ENCODE results near the gene CA12. TPM values are rescaled to one million over a fixed set of nuclear protein-coding genes. Genes with fewer than 3 reads are reported as not detected.

CA12 gene
- polyA plus RNA-seq, 3 donors: not detected

GRCh38 chr15:63308947-63309346, 72.7 kb downstream of the CA12 start:
- Mint-ChIP-seq H3K27me3 (ENCODE audit: low read depth in 3 of 3) (peaks cover 0 to 3% (median 0%) of the 10 kb centered on the region in 3 donors), H3K27ac (no peak overlapping the region), H3K9me3 (no peaks in the 10 kb centered on the region), H3K36me3 (peaks cover 33 to 38% of the 10 kb centered on the region in 2 donors), H3K4me3 (no peak overlapping the region), H3K4me1 (no peaks in the 10 kb centered on the region)
- Histone ChIP-seq H3K79me2 (ENCODE audit: insufficient read depth, low read length) (no peaks in the 10 kb centered on the region), H3K9me3 (replicated peaks in 1 of 2; ENCODE audit: control insufficient read depth in 1 of 2, insufficient read depth in 1 of 2, low read length in 2 of 2) (no peaks in the 10 kb centered on the region), H2AFZ (ENCODE audit: insufficient read depth, low read depth, low read length, poor library complexity, severe bottlenecking) (no peak overlapping the region), H3K4me2 (replicated peaks; ENCODE audit: extremely low read depth, low read length, poor library complexity, severe bottlenecking) (no peak overlapping the region), H3K4me1 (ENCODE audit: control insufficient read depth in 1 of 2, insufficient read depth in 2 of 2, low read length in 2 of 2) (no peaks in the 10 kb centered on the region), H3K27me3 (ENCODE audit: control insufficient read depth in 2 of 2, insufficient read depth in 2 of 2, low read length in 2 of 2) (no peaks in the 10 kb centered on the region), H3K27ac (ENCODE audit: low read depth in 1 of 2, low read length in 2 of 2) (no peak overlapping the region), H4K20me1 (ENCODE audit: insufficient read depth, low read length) (no peaks in the 10 kb centered on the region), H3K36me3 (replicated peaks in 1 of 2; ENCODE audit: control insufficient read depth in 1 of 2, insufficient read depth in 2 of 2, low read length in 2 of 2) (peaks cover 25 to 37% of the 10 kb centered on the region in 2 donors), H3K9ac (ENCODE audit: insufficient read depth, low read length, poor library complexity, severe bottlenecking) (no peak overlapping the region), H3K4me3 (replicated peaks in 1 of 3; ENCODE audit: low read depth in 2 of 3, low read length in 3 of 3) (no peak overlapping the region)
- no CpG with 5 or more reads among the region's 2 CpGs for WGBS (ENCODE audit: insufficient coverage)
- no peak for TF ChIP-seq CTCF (IDR thresholded peaks at IDR 0.05)
- DNase-seq: no peak
- intact Hi-C loops (cut with micrococcal nuclease): no loop called here

- Histone ChIP-seq H3K4me3 (replicated peaks in 1 of 3; ENCODE audit: low read depth in 2 of 3, low read length in 3 of 3) (no peak overlapping the region), H3K27ac (ENCODE audit: low read depth in 1 of 2, low read length in 2 of 2) (no peak overlapping the region), H2AFZ (ENCODE audit: insufficient read depth, low read depth, low read length, poor library complexity, severe bottlenecking) (no peak overlapping the region), H3K79me2 (ENCODE audit: insufficient read depth, low read length) (no peaks in the 10 kb centered on the region), H3K9ac (ENCODE audit: insufficient read depth, low read length, poor library complexity, severe bottlenecking) (no peak overlapping the region), H3K4me2 (replicated peaks; ENCODE audit: extremely low read depth, low read length, poor library complexity, severe bottlenecking) (no peak overlapping the region), H3K9me3 (replicated peaks in 1 of 2; ENCODE audit: control insufficient read depth in 1 of 2, insufficient read depth in 1 of 2, low read length in 2 of 2) (no peaks in the 10 kb centered on the region), H3K4me1 (ENCODE audit: control insufficient read depth in 1 of 2, insufficient read depth in 2 of 2, low read length in 2 of 2) (no peaks in the 10 kb centered on the region), H3K27me3 (ENCODE audit: control insufficient read depth in 2 of 2, insufficient read depth in 2 of 2, low read length in 2 of 2) (no peaks in the 10 kb centered on the region), H4K20me1 (ENCODE audit: insufficient read depth, low read length) (no peaks in the 10 kb centered on the region), H3K36me3 (replicated peaks in 1 of 2; ENCODE audit: control insufficient read depth in 1 of 2, insufficient read depth in 2 of 2, low read length in 2 of 2) (peaks cover 30 to 42% of the 10 kb centered on the region in 2 donors)
- Mint-ChIP-seq H3K27me3 (ENCODE audit: low read depth in 3 of 3) (peaks cover 0 to 2% (median 0%) of the 10 kb centered on the region in 3 donors), H3K36me3 (peaks cover 37 to 40% of the 10 kb centered on the region in 2 donors), H3K27ac (no peak overlapping the region), H3K4me1 (no peaks in the 10 kb centered on the region), H3K9me3 (no peaks in the 10 kb centered on the region), H3K4me3 (no peak overlapping the region)
- DNase-seq: no peak
- no CpG with 5 or more reads among the region's 4 CpGs for WGBS (ENCODE audit: insufficient coverage)
- no peak for TF ChIP-seq CTCF (IDR thresholded peaks at IDR 0.05)
- intact Hi-C loops (cut with micrococcal nuclease): no loop called here
Observed at GRCh38 chr15:63308491-63308890, 73.2 kb downstream of the CA12 start.

Data from CD14-positive monocyte (primary cell).